HG03558 (cell line): ENCODE data around the gene MED26.
"Not testable (repeated sequence)": the region's sequence is repeated elsewhere in the genome, so short reads cannot be mapped to it uniquely, and the experiment has no call there.

Source experiments
- ATAC-seq: cut with Tn5 transposase; IDR thresholded peaks from one replicate; pipeline ENCODE4 v1.9.1; 2021; ENCODE audit warnings: moderate number of reproducible peaks; ENCODE audit not compliant: unreplicated experiment; ENCODE audit errors: extremely low read depth

The MED26 gene

GRCh38 chr19:16548956-16549355 is 79.0 kb downstream of the MED26 start:
- ATAC-seq, result no peak

GRCh38 chr19:16544473-16545231 is 83.4 kb downstream of the MED26 start:
- no peak for ATAC-seq

GRCh38 chr19:16543734-16544133 is 84.3 kb downstream of the MED26 start:
- not testable (repeated sequence) for ATAC-seq

GRCh38 chr19:16542910-16543472 is 85.0 kb downstream of the MED26 start:
- no peak for ATAC-seq

GRCh38 chr19:16542045-16542909 is 85.7 kb downstream of the MED26 start, which contains the start of gene CHERP:
TSS of gene CHERP (minus strand) at chr19:16542437. CDS start at chr19:16542378, 59 bp downstream.
- ATAC-seq, result peak; percentile 58

GRCh38 chr19:16541526-16542044 is 86.4 kb downstream of the MED26 start:
- ATAC-seq, result no peak

- ATAC-seq, result no peak
These were observed 87.1 kb downstream of the MED26 start for GRCh38 chr19:16540948-16541347.

GRCh38 chr19:16537111-16537510 is 90.9 kb downstream of the MED26 start:
- ATAC-seq, result no peak

- no peak for ATAC-seq
These were observed 91.9 kb downstream of the MED26 start for GRCh38 chr19:16536130-16536529.

GRCh38 chr19:16535381-16535780 is 92.6 kb downstream of the MED26 start:
- ATAC-seq, result no peak

- ATAC-seq, result no peak
These were observed 95.4 kb downstream of the MED26 start for GRCh38 chr19:16532440-16533234.

GRCh38 chr19:16531380-16531669 is 96.7 kb downstream of the MED26 start:
- ATAC-seq, result no peak

- no peak for ATAC-seq
These were observed 97.2 kb downstream of the MED26 start for GRCh38 chr19:16530540-16531379.

- no peak for ATAC-seq
These were observed 98.4 kb downstream of the MED26 start for GRCh38 chr19:16529466-16530144.

- no peak for ATAC-seq
These were observed 100.0 kb downstream of the MED26 start for GRCh38 chr19:16527971-16528521.

- no peak for ATAC-seq
These were observed 100.6 kb downstream of the MED26 start for GRCh38 chr19:16527334-16527935.

- ATAC-seq, result no peak
These were observed 102.1 kb downstream of the MED26 start for GRCh38 chr19:16525751-16526481.
